ELR (cell line): Measurements from ENCODE around the gene SESN3.
"Not testable (repeated sequence)": the region's sequence is repeated elsewhere in the genome, so short reads cannot be mapped to it uniquely, and the experiment has no call there.

Experiments
- DNase-seq: peaks from one replicate; pipeline ENCODE4 v3.0.0-alpha.2; 2015; ENCODE audit warnings: low read depth

SESN3 gene

GRCh38 chr11:95219599-95219998 lies 11.4 kb downstream of the SESN3 start:
- no peak for DNase-seq

- no peak for DNase-seq
Observed at GRCh38 chr11:95218149-95218548, 12.9 kb downstream of the SESN3 start.

GRCh38 chr11:95212609-95213008 lies 18.4 kb downstream of the SESN3 start:
- no peak for DNase-seq

- DNase-seq, result not testable (repeated sequence)
Observed at GRCh38 chr11:95209535-95209934, 21.5 kb downstream of the SESN3 start.

GRCh38 chr11:95200781-95201457 lies 30.1 kb downstream of the SESN3 start:
- no peak for DNase-seq

GRCh38 chr11:95195831-95196230 lies 35.2 kb downstream of the SESN3 start:
- no peak for DNase-seq

GRCh38 chr11:95193541-95193940 lies 37.5 kb downstream of the SESN3 start:
- no peak for DNase-seq

GRCh38 chr11:95192717-95193116 lies 38.3 kb downstream of the SESN3 start:
- no peak for DNase-seq

GRCh38 chr11:95187723-95188122 lies 43.3 kb downstream of the SESN3 start:
- no peak for DNase-seq

- DNase-seq, result no peak
Observed at GRCh38 chr11:95182397-95182796, 48.6 kb downstream of the SESN3 start.

- DNase-seq, result no peak
Observed at GRCh38 chr11:95175818-95176380, 55.1 kb downstream of the SESN3 start.

GRCh38 chr11:95170294-95170693 lies 60.7 kb downstream of the SESN3 start:
- no peak for DNase-seq

GRCh38 chr11:95166781-95167180 lies 64.2 kb downstream of the SESN3 start:
- DNase-seq, result no peak

- no peak for DNase-seq
Observed at GRCh38 chr11:95165638-95166037, 65.4 kb downstream of the SESN3 start.

- no peak for DNase-seq
Observed at GRCh38 chr11:95163106-95163505, 67.9 kb downstream of the SESN3 start.

- no peak for DNase-seq
Observed at GRCh38 chr11:95161248-95161647, 69.8 kb downstream of the SESN3 start.

GRCh38 chr11:95157824-95158223 lies 73.2 kb downstream of the SESN3 start:
- DNase-seq, result no peak

GRCh38 chr11:95156916-95157541 lies 74.0 kb downstream of the SESN3 start:
- DNase-seq, result no peak

GRCh38 chr11:95156133-95156721 lies 74.8 kb downstream of the SESN3 start:
- no peak for DNase-seq

GRCh38 chr11:95155385-95155784 lies 75.6 kb downstream of the SESN3 start:
- DNase-seq, result no peak

GRCh38 chr11:95154514-95154913 lies 76.5 kb downstream of the SESN3 start:
- DNase-seq, result peak; percentile 51

- no peak for DNase-seq
Observed at GRCh38 chr11:95153857-95154246, 77.2 kb downstream of the SESN3 start.
